GM18499 (cell line): ENCODE results near the gene FBXL16.
"Not testable (repeated sequence)": the region's sequence is repeated elsewhere in the genome, so short reads cannot be mapped to it uniquely, and the experiment has no call there.

Experiments
- ATAC-seq: cut with Tn5 transposase; IDR thresholded peaks from one replicate; pipeline ENCODE4 v1.9.1; 2021; ENCODE audit warnings: moderate number of reproducible peaks; ENCODE audit not compliant: insufficient read depth, unreplicated experiment

Gene FBXL16

GRCh38 chr16:694187-694862, 11.3 kb downstream of the FBXL16 start:
- no peak for ATAC-seq

- no peak for ATAC-seq
Measured at GRCh38 chr16:693766-694165, 11.8 kb downstream of the FBXL16 start.

GRCh38 chr16:693364-693763, 12.2 kb downstream of the FBXL16 start:
- no peak for ATAC-seq

- no peak for ATAC-seq
Measured at GRCh38 chr16:692356-693108, 13.1 kb downstream of the FBXL16 start.

GRCh38 chr16:691242-691641, 14.4 kb downstream of the FBXL16 start:
- not testable (repeated sequence) for ATAC-seq

GRCh38 chr16:689175-689897, 16.3 kb downstream of the FBXL16 start:
- ATAC-seq = no peak

- ATAC-seq = no peak
Measured at GRCh38 chr16:687499-687898, 18.1 kb downstream of the FBXL16 start.

- no peak for ATAC-seq
Measured at GRCh38 chr16:686459-687260, 18.9 kb downstream of the FBXL16 start.

- no peak for ATAC-seq
Measured at GRCh38 chr16:685967-686366, 19.6 kb downstream of the FBXL16 start.

GRCh38 chr16:684961-685696, 20.5 kb downstream of the FBXL16 start:
- ATAC-seq = no peak

GRCh38 chr16:684071-684794, 21.4 kb downstream of the FBXL16 start, which contains the start of gene JMJD8:
TSS of gene JMJD8 (minus strand) at chr16:684334. CDS start at chr16:684319, 15 bp downstream.
- ATAC-seq = peak; percentile 59

GRCh38 chr16:683396-684070, 22.1 kb downstream of the FBXL16 start:
- no peak for ATAC-seq

GRCh38 chr16:682493-683395, 22.9 kb downstream of the FBXL16 start:
- no peak for ATAC-seq

GRCh38 chr16:681746-682427, 23.7 kb downstream of the FBXL16 start:
- no peak for ATAC-seq

- no peak for ATAC-seq
Measured at GRCh38 chr16:680967-681745, 24.4 kb downstream of the FBXL16 start.

GRCh38 chr16:680625-680945, 25.0 kb downstream of the FBXL16 start:
- no peak for ATAC-seq
